C1 segment of cervical spinal cord (tissue), 14 donors: ENCODE data around the gene XAGE5.
"Not testable (repeated sequence)": the region's sequence is repeated elsewhere in the genome, so short reads cannot be mapped to it uniquely, and the experiment has no call there.

Experiments
- DNase-seq, 14 donors: peaks; one replicate each; lab custom pipeline; 2025; lab: John Stamatoyannopoulos, UW

The XAGE5 gene, protein sequence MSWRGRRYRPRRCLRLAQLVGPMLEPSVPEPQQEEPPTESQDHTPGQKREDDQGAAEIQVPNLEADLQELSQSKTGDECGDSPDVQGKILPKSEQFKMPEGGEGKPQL

GRCh38 chrX:52811065-52811625 lies at the start of gene XAGE5:
XAGE5 (plus strand) TSS chrX:52811287; CDS start chrX:52812567, 1,280 bp downstream.
- DNase-seq, result no peak

DNA sequence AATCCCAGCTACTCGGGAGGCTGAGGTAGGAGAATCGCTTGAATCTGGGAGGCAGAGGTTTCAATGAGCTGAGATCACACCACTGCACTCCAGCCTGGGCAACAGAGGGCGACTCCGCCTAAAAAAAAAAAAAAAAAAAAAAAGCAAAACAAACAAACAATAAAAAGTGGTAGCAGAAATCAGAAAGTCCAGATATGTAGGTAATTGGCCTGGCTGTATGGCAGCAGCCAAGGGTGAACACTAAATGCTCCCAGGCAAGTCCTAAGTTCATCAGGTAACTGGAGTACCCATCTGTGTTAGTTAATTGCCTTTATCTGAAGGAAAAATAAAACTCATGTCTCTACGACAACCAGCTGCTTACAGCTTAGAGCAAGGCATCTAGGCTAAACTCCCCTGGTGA lies 45.1 kb upstream of the XAGE5 start:
- DNase-seq, result not testable (repeated sequence)

DNA sequence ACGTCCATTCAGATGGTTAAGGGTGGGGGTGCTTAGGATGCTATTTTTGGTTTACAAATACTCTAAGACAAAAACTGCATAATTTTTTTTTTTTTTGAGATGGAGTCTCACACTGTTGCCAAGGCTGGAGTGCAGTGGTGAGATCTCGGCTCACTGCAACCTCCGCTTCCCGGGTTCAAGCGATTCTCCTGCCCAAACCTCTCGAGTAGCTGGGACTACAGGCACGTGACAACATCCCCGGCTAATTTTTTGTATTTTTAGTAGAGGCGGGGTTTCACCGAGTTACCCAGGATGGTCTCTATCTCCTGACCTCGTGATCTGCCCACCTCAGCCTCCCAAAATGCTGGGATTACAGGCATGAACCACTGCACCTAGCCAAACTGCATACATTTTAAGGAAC lies 37.6 kb upstream of the XAGE5 start:
- not testable (repeated sequence) for DNase-seq

GRCh38 chrX:52797327-52797726 lies 13.8 kb upstream of the XAGE5 start, which contains the start of gene SPANXN5:
SPANXN5 (minus strand) TSS chrX:52797427; CDS start chrX:52797348, 79 bp downstream.
- DNase-seq, result not testable (repeated sequence)

- not testable (repeated sequence) for DNase-seq
Measured at GRCh38 chrX:52804876-52805275, 6.2 kb upstream of the XAGE5 start.

GRCh38 chrX:52819788-52820187 lies 8.7 kb downstream of the XAGE5 start:
- DNase-seq, result no peak

- DNase-seq, result no peak
Measured at GRCh38 chrX:52821079-52821760, 10.1 kb downstream of the XAGE5 start.

- no peak for DNase-seq
Measured at GRCh38 chrX:52824608-52825007, 13.5 kb downstream of the XAGE5 start.

DNA sequence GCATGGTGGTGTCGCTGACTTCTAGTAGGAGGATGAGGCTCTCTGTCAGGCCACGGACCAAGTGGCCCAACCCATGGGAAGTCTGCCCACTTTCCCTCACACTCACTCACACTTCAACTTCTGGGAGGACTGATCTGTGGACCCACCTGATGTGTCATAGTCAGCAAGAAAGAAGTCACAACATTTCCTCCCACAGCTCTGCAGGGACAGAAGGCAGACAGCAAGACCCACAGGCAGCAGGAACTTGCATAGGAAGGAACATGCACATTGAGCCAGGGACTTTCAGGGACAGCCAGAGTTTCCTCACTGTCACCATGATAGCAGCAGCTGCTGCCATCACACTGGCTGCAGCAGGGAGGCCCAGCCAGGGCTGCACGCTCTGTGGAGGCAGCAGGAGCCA lies 19.5 kb downstream of the XAGE5 start:
- DNase-seq, result no peak

DNA sequence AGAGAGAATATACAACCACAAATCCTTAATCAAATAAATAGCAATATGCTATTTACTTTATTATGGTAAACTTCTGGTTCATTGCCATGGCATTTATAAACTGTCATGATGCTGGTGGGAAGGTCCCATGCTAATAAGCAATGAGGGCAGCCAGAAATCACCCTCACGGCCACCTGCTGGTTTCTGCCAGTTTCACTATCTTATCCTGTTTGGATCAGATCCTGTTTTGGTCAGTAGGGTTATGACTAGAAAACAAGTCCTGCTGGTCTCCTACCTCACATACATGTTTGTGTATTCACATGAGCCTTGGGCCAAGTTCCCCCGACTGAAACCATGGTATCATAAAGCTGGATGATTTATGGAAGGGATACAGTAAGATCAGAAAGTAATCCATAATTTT lies 28.1 kb downstream of the XAGE5 start:
- DNase-seq, result no peak

DNA sequence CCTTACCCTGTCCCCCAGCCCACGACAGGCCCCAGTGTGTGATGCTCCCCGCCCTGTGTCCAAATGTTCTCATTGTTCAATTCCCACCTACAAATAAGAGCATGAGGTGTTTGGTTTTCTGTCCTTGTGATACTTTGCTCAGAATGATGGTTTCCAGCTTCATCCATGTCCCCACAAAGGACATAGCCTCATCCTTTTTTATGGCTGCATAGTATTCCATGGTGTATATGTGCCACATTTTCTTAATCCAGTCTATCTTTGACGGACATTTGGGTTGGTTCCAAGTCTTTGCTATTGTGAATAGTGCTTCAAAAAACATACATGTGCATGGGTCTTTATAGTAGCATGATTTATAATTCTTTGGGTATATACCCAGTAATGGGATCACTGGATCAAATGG lies 32.5 kb downstream of the XAGE5 start:
- DNase-seq, result not testable (repeated sequence)

DNA sequence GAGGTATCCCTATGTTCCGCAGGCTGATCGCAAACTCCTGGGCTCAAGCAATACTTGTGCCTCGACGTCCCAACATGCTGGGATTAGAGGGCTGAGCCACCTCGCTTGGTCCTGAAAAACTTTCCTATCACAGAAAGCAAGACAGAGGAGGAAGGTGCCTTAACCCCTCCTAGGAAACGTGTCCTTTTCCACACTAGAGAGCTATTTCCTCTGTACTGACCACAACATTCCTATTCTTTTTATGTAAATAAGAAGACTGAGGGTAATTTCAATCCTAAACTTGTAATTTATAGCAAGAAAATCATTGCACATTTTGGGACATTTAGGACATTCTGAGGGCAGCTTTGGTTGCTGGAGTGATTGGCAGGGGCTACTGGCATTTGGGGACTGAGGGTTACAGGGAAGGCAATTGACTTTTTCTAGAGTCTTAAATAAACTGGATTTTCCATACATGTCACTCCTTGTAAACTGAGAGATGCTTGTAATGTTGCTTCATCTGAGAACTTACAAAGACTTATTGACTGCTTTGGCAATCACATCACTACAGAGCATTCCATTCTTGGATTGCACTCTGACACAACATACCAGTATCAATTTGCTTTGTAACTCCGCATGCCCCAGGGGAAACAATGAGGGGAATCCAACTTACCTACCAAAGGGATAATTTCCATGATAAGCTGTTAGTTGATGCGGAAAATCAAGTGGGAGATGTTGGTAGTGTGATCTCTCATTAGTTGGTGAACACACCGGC lies 41.2 kb downstream of the XAGE5 start:
- no peak for DNase-seq

DNA sequence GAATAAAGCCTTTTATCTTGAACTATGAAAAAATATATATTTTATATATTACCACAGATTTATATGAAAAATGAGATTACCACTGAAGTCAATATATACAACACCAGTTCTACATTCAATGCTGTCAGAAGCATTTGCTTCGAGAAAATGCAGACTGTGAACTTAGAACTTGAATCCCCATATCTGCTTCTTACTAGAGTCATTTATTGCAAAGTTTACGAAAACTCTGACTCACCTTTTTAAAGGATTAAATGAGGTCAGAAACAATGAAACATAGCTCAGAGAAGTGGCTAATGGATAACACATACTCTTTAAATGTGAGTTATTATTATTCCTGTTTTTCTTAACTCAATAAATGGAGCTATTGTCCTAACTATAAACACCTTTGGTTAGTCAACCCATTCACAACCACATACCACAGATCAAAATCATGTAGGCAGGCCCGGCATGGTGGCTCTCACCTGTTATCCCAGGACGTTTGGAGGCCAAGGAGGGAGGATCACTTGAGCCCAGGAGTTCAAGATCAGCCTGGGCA lies 46.0 kb downstream of the XAGE5 start:
- DNase-seq, result not testable (repeated sequence)

DNA sequence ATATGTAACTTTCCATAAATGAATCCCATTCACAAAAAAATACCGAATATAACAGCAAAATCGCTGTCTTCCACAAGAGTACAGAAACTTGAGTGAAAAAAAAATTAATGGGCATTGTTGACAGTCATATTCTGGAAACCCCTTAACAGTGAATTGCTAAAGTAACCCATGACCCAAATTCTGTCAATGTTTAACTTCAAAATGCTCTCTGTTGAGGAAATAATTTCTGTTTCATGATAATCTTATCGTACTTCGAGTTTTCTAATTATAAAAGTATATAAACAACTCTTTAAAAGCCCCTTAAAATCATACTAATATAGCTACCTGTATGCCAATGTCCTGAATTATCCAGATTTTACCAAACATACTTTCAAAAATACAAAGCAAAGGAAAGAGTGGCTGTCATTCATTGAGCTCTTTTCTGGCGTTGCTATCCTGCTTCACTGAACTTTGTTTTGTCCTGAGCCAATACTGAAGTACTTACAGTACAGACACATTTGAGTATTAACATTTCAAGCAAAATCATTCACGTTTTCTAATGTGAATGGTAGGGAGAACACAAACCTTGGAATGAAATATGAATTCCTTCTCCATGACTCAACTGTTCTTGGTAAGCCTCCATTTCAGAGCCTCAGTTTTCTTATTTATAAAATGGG lies 54.4 kb downstream of the XAGE5 start:
- no peak for DNase-seq
